Subcutaneous adipose tissue (tissue), 4 donors: Measurements from ENCODE around the gene NRSN2. TPM values are rescaled to one million over a fixed set of nuclear protein-coding genes. Genes with fewer than 3 reads are reported as not detected.

Experiments used
- total RNA-seq, 4 donors: library from RNA; depleted of rRNA; stranded (reverse); fragments of >200 nt; gene quantifications; one replicate each; pipeline ENCODE4 v1.1.0, GENCODE V29; 2016
- TF ChIP-seq, protein P1 (sequence below): fragments of 450-650 bp; IDR thresholded peaks from one replicate; pipeline ENCODE4 v1.5.1; 2016; ENCODE audit warnings: low read depth, mild to moderate bottlenecking, control low read depth, antibody characterized with exemption, moderate library complexity

Gene NRSN2
- total RNA-seq, 4 donors from 2014 or later: 5.2 to 9.4 (median 7.6) TPM

GRCh38 chr20:397432-398237 lies 50.7 kb downstream of the NRSN2 start:
- TF ChIP-seq, protein P1, sequence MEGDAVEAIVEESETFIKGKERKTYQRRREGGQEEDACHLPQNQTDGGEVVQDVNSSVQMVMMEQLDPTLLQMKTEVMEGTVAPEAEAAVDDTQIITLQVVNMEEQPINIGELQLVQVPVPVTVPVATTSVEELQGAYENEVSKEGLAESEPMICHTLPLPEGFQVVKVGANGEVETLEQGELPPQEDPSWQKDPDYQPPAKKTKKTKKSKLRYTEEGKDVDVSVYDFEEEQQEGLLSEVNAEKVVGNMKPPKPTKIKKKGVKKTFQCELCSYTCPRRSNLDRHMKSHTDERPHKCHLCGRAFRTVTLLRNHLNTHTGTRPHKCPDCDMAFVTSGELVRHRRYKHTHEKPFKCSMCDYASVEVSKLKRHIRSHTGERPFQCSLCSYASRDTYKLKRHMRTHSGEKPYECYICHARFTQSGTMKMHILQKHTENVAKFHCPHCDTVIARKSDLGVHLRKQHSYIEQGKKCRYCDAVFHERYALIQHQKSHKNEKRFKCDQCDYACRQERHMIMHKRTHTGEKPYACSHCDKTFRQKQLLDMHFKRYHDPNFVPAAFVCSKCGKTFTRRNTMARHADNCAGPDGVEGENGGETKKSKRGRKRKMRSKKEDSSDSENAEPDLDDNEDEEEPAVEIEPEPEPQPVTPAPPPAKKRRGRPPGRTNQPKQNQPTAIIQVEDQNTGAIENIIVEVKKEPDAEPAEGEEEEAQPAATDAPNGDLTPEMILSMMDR: no peak

DNA sequence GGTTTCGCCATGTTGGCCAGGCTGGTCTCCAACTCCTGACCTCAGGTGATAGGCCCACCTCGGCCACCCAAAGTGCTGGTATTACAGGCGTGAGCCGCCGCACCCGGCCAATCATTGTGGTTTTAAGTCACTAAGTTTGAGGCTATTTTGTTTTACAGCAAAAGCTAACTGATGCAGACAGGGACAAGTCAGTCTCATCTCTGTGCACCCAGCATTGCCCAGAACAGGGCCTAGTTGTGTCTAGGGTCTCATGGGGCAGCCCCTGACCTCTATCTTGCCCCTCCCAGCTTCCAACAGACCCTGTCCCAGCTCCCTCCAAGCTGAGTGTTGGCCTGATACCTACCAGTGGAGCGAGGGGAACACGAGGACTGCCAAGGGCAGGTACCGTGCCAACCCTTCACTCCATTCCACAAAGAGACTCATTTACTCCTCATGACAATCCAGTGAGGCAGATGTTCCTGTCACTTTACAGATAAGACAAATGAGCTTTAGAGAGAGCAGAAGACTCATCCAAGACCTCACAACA lies 52.3 kb downstream of the NRSN2 start:
- TF ChIP-seq, protein P1: no peak

- TF ChIP-seq, protein P1: no peak
Measured at GRCh38 chr20:400128-400453, 53.2 kb downstream of the NRSN2 start.

- TF ChIP-seq, protein P1: no peak
Measured at GRCh38 chr20:400454-401275, 53.8 kb downstream of the NRSN2 start.

GRCh38 chr20:401682-402495 lies 55.0 kb downstream of the NRSN2 start:
- TF ChIP-seq, protein P1: no peak

DNA sequence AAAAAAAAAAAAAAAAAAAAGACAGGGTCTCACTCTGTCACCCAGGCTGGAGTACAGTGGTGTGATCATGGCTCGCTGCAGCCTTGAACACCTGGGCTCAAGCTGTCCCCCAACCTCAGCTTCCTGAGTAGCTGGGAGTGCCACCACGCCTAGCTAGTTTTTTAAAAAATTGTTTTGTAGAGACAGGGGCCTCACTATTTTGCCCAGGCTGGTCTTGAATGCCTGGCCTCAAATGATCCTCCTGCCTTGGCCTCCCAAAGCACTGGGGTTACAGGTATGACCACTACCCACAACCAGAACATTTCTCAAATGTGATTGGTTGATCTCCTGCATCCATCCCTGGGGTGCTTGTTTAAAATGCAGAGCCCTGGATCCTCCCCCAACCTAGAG lies 55.6 kb downstream of the NRSN2 start:
- TF ChIP-seq, protein P1: no peak
